ENCODE results near the gene SEPTIN8.

GRCh38 chr5:132782101-132782500 is 5.1 kb upstream of the SEPTIN8 start:
- no peak for TF ChIP-seq POLR2AphosphoS5 (IDR thresholded peaks at IDR 0.05)
- no peak for TF ChIP-seq CTCF (IDR thresholded peaks at IDR 0.05 in 8 of 11, conservative IDR thresholded peaks at IDR 0.05 in 3 of 11)
